OCI-LY1 (cell line): ENCODE results near the gene SLAMF6.

ENCODE experiments used
- H2AFZ ChIP-seq: fragments of 200-600 bp; sonication (generic), shearing (Covaris generic); 2 replicates; pipeline ENCODE4 v1.6.0; 2014; ENCODE audit warnings: antibody characterized with exemption, mild to moderate bottlenecking, low read length
- H3F3A ChIP-seq: fragments of 200-600 bp; sonication (generic), shearing (Covaris generic); 2 replicates; pipeline ENCODE4 v1.6.0; 2014; ENCODE audit warnings: mild to moderate bottlenecking, antibody characterized with exemption, low read length, moderate library complexity; ENCODE audit not compliant: insufficient read depth
- H3K27ac ChIP-seq: fragments of 200-600 bp; sonication (generic); 2 replicates; pipeline ENCODE4 v1.5.1; 2014; ENCODE audit warnings: low read length, mixed run types, mild to moderate bottlenecking, low read depth; ENCODE audit not compliant: poor library complexity, severe bottlenecking
- H3K27me3 ChIP-seq: fragments of 200-600 bp; sonication (generic); 2 replicates; pipeline ENCODE4 v1.6.0; 2014; ENCODE audit warnings: antibody characterized with exemption, mild to moderate bottlenecking, low read length, moderate library complexity; ENCODE audit not compliant: insufficient read depth
- H3K36me3 ChIP-seq: fragments of 200-600 bp; sonication (generic); 2 replicates; pipeline ENCODE4 v1.6.1; 2014; ENCODE audit warnings: mild to moderate bottlenecking, antibody characterized with exemption, low read length, moderate library complexity, mixed read lengths; ENCODE audit not compliant: insufficient read depth
- H3K4me1 ChIP-seq: fragments of 200-600 bp; sonication (generic); 2 replicates; pipeline ENCODE4 v1.5.1; 2014; ENCODE audit warnings: mild to moderate bottlenecking, low read length, moderate library complexity; ENCODE audit not compliant: insufficient read depth, severe bottlenecking
- H3K4me2 ChIP-seq: fragments of 200-600 bp; sonication (generic), shearing (Covaris generic); 2 replicates; pipeline ENCODE4 v1.6.1; 2014; ENCODE audit warnings: low read length
- H3K4me3 ChIP-seq: fragments of 200-600 bp; sonication (generic); 2 replicates; pipeline ENCODE4 v1.5.1; 2014; ENCODE audit warnings: low read length, low read depth, mild to moderate bottlenecking, mixed read lengths; ENCODE audit not compliant: poor library complexity, severe bottlenecking
- H3K79me2 ChIP-seq: fragments of 200-600 bp; shearing (Covaris generic); 2 replicates; pipeline ENCODE4 v1.6.1; 2016; ENCODE audit warnings: mixed run types, low read length, mixed read lengths; ENCODE audit not compliant: insufficient read depth
- H3K9ac ChIP-seq: fragments of 200-600 bp; sonication (generic), shearing (Covaris generic); 2 replicates; pipeline ENCODE4 v1.6.1; 2014; ENCODE audit warnings: mild to moderate bottlenecking, low read length, mixed read lengths
- H3K9me2 ChIP-seq: fragments of 200-600 bp; sonication (generic), shearing (Covaris generic); 2 replicates; pipeline ENCODE4 v1.6.1; 2014; ENCODE audit warnings: low read depth, mild to moderate bottlenecking, low read length, mixed read lengths
- H3K9me3 ChIP-seq: fragments of 200-600 bp; shearing (Covaris generic); 2 replicates; pipeline ENCODE4 v1.6.1; 2014; ENCODE audit warnings: low read length, mixed read lengths
- H4K20me1 ChIP-seq: fragments of 200-600 bp; sonication (generic), shearing (Covaris generic); 2 replicates; pipeline ENCODE4 v1.6.0; 2016; ENCODE audit warnings: mild to moderate bottlenecking, low read length; ENCODE audit not compliant: insufficient read depth
- CTCF ChIP-seq: fragments of 200-600 bp; sonication (generic), shearing (Covaris generic); IDR thresholded peaks from 2 replicates; pipeline ENCODE4 v1.5.1; 2017; ENCODE audit warnings: mild to moderate bottlenecking, antibody characterized with exemption, low read length, moderate library complexity, mixed read lengths
- EZH2 ChIP-seq: fragments of 200-600 bp; sonication (generic), shearing (Covaris generic); IDR thresholded peaks from 2 replicates; pipeline ENCODE4 v1.8.0; 2017; ENCODE audit warnings: borderline replicate concordance, mixed run types, mild to moderate bottlenecking, antibody characterized with exemption, low read length, moderate library complexity, mixed read lengths

The SLAMF6 gene

GRCh38 chr1:160496334-160496733 is 26.7 kb downstream of the SLAMF6 start:
- no peak overlapping the region for H3K27ac ChIP-seq
- no peaks in the 10 kb centered on the region for H3F3A ChIP-seq
- H3K9me3 ChIP-seq = peaks cover 10% of the 10 kb centered on the region
- TF ChIP-seq EZH2 (no peak), CTCF (no peak)
- H3K9ac ChIP-seq = no peak overlapping the region
- peaks cover 8% of the 10 kb centered on the region for H3K4me1 ChIP-seq
- H3K27me3 ChIP-seq = no peaks in the 10 kb centered on the region
- no peaks in the 10 kb centered on the region; the same call in 1 of the 2 replicates for H3K79me2 ChIP-seq
- no peak overlapping the region for H3K4me2 ChIP-seq
- no peak overlapping the region for H3K4me3 ChIP-seq
- no peaks in the 10 kb centered on the region for H4K20me1 ChIP-seq
- H3K9me2 ChIP-seq = no peaks in the 10 kb centered on the region
- no peak overlapping the region for H2AFZ ChIP-seq
- H3K36me3 ChIP-seq = peaks cover 96% of the 10 kb centered on the region

DNA sequence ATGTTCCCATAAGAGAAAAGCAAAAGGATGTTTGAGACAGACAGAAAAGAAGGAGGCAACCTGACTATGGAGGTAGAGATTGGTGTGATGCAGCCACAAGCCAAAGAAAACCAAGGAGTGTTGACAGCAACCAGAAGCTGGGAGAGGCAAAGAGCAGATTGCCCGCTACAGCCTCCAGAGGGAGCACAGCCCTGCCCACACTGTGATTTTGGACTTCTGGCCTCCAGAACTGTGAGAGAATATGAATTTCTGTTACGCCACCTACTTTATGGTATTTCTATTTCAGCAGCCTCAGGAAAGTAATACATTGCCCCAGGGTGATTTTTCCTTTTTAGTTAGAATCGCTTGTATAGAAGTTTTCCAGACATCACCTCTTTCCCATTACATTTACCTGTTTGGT is 28.4 kb downstream of the SLAMF6 start:
- TF ChIP-seq CTCF = peak; percentile 29; the same call in 1 of the 2 replicates
- TF ChIP-seq EZH2 = no peak
- Histone ChIP-seq H3F3A (no peaks in the 10 kb centered on the region), H2AFZ (no peak overlapping the region), H3K4me2 (no peak overlapping the region), H3K9me3 (peaks cover 8% of the 10 kb centered on the region), H3K4me1 (peaks cover 25% of the 10 kb centered on the region), H3K27me3 (no peaks in the 10 kb centered on the region), H3K27ac (no peak overlapping the region), H3K36me3 (peaks cover 96% of the 10 kb centered on the region), H4K20me1 (no peaks in the 10 kb centered on the region), H3K79me2 (no peaks in the 10 kb centered on the region), H3K4me3 (no peak overlapping the region), H3K9me2 (no peaks in the 10 kb centered on the region), H3K9ac (no peak overlapping the region)

- no peaks in the 10 kb centered on the region for H4K20me1 ChIP-seq
- H3K9ac ChIP-seq = no peak overlapping the region
- H3K79me2 ChIP-seq = no peaks in the 10 kb centered on the region
- H3F3A ChIP-seq = no peaks in the 10 kb centered on the region
- no peaks in the 10 kb centered on the region for H3K27me3 ChIP-seq
- TF ChIP-seq EZH2 (no peak), CTCF (no peak)
- no peaks in the 10 kb centered on the region for H3K9me2 ChIP-seq
- H3K4me2 ChIP-seq = no peak overlapping the region
- peaks cover 86% of the 10 kb centered on the region for H3K36me3 ChIP-seq
- peaks cover 45% of the 10 kb centered on the region for H3K4me1 ChIP-seq
- H3K9me3 ChIP-seq = no peaks in the 10 kb centered on the region
- no peak overlapping the region for H2AFZ ChIP-seq
- H3K27ac ChIP-seq = no peak overlapping the region
- H3K4me3 ChIP-seq = no peak overlapping the region
These were observed 30.4 kb downstream of the SLAMF6 start for GRCh38 chr1:160492617-160493016.
